LoVo (cell line): ENCODE measurements around the gene SNX25.
"Not testable (repeated sequence)": the region's sequence is repeated elsewhere in the genome, so short reads cannot be mapped to it uniquely, and the experiment has no call there.

Experiments used
- DNase-seq: peaks from one replicate; pipeline ENCODE4 v3.0.0-alpha.2; 2016; ENCODE audit warnings: low spot score

Gene SNX25

GRCh38 chr4:185344743-185345538 is 135.5 kb downstream of the SNX25 start:
- DNase-seq: no peak

GRCh38 chr4:185346975-185347601 is 137.7 kb downstream of the SNX25 start:
- no peak for DNase-seq

GRCh38 chr4:185351691-185352090 is 142.3 kb downstream of the SNX25 start:
- DNase-seq: no peak

DNA sequence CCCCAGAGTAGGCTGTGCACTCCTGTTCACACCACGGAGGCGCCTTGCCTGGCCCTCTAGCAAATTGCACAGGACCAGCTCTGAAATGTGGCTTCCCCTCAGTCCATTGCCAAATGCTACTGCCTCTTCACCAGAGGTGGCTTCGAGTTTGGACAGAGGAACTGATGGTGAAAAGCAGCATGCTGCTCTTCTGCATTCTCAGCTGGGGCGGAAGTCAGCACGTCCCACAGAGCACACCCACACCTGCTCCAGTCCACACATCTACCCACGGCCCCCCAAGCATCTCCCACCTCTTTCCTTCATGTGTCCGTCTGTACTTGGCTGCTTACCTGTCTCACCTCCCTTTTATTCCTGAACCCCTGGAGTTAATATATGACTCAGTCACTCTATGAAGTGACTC is 142.8 kb downstream of the SNX25 start:
- no peak for DNase-seq

GRCh38 chr4:185352741-185353140 is 143.3 kb downstream of the SNX25 start:
- DNase-seq: no peak

- no peak for DNase-seq
These were observed 147.8 kb downstream of the SNX25 start for GRCh38 chr4:185357211-185357610.

DNA sequence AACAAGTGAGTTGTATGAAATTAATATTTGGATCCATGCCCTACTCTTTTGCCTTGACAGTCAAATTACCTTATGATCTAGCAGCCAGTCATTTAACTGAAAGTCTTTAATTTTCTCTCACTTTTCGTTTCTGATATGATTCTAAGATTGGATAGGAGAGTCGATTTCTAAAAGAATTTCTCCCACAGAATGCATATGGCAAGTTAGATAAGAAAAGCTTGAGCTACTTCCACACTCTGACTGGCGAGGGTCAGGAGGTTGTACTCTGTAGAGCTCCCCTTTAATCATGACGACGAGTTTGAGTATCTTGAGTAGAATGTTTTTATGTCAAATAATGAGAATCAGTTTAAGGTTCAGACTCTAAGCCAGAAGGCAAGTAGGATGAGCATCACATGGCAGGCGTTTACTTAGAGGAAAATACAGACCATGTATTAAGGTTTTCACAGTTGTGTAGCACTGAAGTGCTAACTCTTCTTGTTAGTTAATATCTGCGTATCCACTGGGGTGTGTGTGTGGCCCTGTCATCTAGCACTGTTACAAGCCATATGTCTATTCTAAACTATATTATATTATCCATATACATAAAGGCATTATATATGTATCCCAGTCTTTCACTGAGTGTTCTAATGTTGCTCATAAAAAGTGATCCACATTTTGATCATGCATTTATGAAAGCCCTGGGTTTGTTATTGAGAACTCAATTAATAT is 148.5 kb downstream of the SNX25 start:
- no peak for DNase-seq

DNA sequence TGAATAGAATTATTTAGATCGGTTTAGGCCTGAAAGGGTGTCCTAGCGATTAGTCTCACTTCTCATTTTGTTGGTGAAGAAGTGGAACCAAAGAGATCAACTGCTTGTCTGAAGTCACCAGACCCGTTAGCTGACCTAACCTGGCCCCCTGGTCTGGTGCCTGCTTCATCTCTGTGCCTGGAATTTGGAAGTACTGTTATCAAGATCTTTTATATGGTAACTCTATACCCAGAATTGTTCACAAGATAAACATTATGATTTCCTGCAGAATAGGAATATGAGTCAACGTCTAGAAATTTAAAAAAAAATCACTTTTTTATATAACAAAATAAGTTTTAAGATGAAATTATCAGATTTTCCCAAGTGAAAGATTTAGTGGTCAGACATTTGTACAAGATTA is 149.1 kb downstream of the SNX25 start:
- no peak for DNase-seq

- no peak for DNase-seq
These were observed 149.6 kb downstream of the SNX25 start for GRCh38 chr4:185358959-185359358.

DNA sequence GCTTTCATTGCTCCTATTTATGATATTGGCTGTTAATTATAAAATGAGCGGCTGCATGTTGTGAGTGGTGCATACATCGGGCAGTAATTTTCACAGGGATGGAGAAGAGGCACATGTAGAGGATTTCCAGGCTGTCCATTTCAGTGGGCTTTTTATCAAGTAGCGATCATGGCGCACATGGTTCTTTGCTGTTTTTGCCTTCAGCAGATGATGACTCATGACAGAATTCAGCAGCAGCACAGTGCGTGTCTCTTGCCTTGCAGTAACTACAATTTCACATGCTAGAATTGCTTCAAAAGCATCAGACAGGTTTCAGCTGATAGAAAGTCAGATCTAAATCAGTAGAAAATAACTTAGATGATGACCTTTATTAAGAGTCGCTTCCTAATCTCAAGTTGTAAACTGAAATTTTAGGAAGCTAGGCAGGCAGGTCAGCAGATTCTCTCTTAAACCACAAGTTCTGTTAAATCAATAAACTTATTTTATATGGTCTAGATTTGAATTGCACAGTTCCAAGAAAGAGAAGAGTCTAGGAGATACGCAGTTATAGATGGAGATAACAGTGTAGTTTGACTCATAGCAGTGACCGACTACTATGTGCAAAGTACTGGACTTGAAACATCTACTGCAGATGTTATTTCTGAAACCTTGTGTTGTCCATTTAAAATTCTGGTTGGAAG is 150.5 kb downstream of the SNX25 start:
- no peak for DNase-seq

GRCh38 chr4:185361872-185362271 is 152.5 kb downstream of the SNX25 start:
- DNase-seq: no peak

DNA sequence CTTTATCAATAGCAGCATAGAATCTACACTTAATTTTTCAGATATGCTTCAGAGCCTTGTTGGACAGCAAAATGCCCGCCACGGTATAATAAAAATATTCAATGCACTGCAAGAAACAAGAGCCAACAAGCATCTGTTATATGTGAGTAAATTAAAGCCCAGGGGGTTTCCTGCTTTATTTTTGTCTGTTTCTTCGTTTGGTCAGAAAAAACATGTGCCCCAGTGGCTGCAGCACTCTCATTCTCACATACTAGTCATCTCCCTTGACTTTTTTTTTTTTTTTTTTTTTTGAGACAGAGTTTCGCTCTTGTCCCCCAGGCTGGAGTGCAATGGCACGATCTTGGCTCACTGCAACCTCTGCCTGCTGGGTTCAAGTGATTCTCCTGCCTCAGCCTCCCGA is 153.2 kb downstream of the SNX25 start:
- DNase-seq: not testable (repeated sequence)

DNA sequence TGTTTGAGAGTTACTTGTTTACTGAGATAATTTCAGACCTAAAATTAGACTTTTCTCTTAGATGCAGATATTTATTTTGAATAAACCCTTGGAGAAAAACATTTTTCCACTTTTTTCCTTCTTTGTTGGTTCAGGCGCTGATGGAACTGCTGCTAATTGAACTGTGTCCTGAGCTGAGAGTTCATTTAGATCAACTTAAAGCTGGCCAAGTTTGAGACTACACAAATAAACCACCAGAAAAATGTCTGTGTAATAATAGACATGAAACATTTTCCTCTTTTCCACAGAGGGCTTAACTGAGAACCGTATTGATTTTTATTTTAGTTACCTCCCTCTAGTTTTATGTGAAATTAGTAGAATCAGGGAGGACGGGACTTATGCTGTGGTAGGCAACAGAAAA is 153.9 kb downstream of the SNX25 start:
- no peak for DNase-seq

- DNase-seq: no peak
These were observed 155.5 kb downstream of the SNX25 start for GRCh38 chr4:185364886-185365285.

- DNase-seq: no peak
These were observed 160.3 kb downstream of the SNX25 start for GRCh38 chr4:185369731-185370130.

DNA sequence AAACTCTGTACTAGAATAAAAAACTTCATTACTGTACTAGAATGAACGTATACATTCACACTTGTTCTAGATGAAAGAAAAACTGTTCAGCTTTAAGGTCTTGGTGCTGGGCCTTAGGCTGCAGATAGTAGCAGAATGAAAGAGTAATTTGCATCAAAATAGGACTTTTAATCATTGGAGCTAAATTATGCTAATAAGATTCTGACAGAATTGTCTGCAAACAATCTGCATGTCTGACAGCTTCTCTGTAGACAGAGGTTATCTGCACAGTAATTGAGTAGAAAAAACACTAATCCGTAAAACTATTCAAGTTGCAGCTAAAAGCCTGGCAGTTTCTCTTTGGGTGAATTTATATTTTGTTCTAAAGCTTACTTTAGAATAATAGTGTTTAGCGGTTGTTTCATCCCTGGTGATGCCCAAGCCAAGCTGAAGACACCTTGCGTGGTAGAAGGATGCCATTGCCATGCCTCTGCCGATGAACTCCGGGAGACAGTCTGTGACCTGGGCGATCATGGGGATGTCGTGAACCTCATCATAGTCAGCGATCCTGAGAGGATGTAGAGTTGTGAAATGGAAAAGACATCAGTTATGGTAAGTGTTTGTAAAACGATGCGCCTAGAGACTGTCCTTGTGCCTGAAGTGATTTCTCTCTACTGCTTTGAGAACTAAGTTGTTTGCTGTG is 161.0 kb downstream of the SNX25 start:
- no peak for DNase-seq

DNA sequence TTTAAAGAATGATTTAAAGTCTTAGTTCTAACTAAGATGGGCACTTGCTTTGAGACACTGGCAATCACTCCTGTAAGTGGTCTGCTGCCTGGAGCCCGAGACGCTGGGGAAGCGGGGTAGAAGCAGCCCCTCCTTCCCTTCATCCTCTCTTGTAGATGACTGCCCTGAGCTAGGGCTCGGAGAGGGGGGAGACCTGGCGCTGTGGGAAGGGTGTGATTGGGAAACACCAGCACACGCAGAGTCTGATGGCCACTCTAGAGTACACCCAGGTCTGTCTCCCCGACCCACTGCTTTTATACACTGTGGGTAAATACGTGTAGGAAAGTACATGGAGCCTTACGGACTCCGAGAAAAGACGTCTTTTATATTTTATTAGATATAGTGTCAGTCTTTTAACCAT is 162.3 kb downstream of the SNX25 start:
- no peak for DNase-seq

DNA sequence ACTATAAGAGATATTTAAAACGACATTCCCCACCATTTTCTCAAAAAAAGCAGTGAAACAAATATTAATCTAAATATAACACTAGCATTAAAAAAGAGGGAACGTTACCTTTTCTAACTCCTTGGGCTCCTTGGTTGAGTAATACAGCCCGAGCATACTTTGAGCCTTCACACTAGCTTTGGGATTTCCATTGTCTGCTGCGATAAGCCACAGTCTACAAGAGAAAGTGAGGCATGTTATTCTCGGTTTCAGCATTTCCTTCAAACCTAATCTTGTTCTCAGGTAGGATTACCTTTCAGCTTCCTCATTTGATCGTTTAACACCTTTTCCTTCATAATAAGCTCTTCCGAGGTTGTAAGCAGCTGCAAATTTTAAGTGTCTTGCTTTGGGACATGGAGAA is 164.6 kb downstream of the SNX25 start:
- DNase-seq: no peak

DNA sequence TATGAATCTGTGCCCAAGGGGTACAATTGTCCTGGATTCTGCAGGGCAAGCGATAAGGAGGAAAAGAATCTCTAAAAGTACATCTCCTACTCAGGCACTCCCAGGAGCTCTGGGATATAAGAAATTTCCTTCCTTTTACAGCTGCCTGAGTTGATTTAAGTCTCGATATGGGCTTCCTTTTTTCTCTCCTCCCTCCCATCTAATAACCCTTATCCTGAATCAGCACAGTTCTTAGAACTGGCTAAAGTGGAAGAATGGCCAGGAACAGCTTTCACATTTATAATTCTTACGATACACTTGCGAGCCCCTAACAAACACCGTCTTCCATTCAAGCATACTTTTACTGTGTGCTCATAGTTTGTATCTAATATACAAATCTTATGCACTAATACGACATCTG is 165.2 kb downstream of the SNX25 start:
- no peak for DNase-seq

GRCh38 chr4:185378264-185378663 is 168.9 kb downstream of the SNX25 start:
- DNase-seq: no peak

GRCh38 chr4:185379326-185380295 is 170.2 kb downstream of the SNX25 start:
- no peak for DNase-seq
